NCI-H2196 treated with DMSO at 0.1 percent for 48 hours (cell line): ENCODE measurements around the gene PLXDC1.

Source experiments
- DNase-seq: peaks from one replicate; lab custom pipeline; 2025; ENCODE audit not compliant: unreplicated experiment; lab: John Stamatoyannopoulos, UW

Gene PLXDC1

GRCh38 chr17:39018267-39019134, 132.9 kb downstream of the PLXDC1 start:
- DNase-seq: no peak

- no peak for DNase-seq
Measured at GRCh38 chr17:39016193-39017153, 135.0 kb downstream of the PLXDC1 start.

GRCh38 chr17:39015546-39015935, 135.9 kb downstream of the PLXDC1 start:
- DNase-seq: no peak

GRCh38 chr17:39014795-39015545, 136.5 kb downstream of the PLXDC1 start:
- DNase-seq: no peak

GRCh38 chr17:39014044-39014794, 137.2 kb downstream of the PLXDC1 start:
- DNase-seq: no peak
